HG03139 (cell line): ENCODE results near the gene PRKCD.

ENCODE experiments used
- ATAC-seq: cut with Tn5 transposase; IDR thresholded peaks from one replicate; pipeline ENCODE4 v1.9.1; 2021; ENCODE audit not compliant: unreplicated experiment

PRKCD gene

DNA sequence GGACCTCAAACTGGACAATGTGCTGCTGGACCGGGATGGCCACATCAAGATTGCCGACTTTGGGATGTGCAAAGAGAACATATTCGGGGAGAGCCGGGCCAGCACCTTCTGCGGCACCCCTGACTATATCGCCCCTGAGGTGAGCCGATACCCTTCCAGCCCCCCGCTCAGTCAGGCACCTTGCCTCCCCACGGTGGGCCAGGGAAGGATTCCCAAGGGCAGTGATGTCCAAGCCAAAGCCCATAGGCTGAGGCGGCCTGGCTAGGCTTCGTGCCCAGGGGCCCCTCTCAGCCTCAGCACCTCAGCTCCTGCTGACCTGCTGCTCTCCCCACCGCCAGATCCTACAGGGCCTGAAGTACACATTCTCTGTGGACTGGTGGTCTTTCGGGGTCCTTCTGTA is 27.7 kb downstream of the PRKCD start:
- no peak for ATAC-seq

GRCh38 chr3:53189276-53189675 is 28.3 kb downstream of the PRKCD start:
- no peak for ATAC-seq

DNA sequence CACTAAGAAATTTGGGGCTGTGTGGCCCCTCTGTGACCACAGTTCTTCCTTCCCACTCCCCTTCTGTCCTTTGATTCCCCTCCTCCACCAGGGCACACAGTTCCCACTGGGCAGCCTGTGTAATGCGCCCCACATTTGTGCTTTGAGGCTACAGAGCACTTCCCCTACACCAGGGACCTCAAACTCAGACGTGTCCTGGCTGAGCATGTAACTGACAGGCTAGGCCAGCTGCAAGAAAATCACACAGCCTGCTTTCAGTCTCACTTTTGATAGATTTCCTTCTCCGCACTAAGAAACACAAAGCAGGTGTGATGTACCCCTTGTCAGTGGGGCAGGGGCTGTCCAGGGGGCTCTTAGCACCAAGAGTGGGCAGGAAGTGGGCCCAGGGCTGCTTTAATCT is 29.6 kb downstream of the PRKCD start:
- no peak for ATAC-seq

- no peak for ATAC-seq
Measured at GRCh38 chr3:53191836-53192480, 30.9 kb downstream of the PRKCD start.

DNA sequence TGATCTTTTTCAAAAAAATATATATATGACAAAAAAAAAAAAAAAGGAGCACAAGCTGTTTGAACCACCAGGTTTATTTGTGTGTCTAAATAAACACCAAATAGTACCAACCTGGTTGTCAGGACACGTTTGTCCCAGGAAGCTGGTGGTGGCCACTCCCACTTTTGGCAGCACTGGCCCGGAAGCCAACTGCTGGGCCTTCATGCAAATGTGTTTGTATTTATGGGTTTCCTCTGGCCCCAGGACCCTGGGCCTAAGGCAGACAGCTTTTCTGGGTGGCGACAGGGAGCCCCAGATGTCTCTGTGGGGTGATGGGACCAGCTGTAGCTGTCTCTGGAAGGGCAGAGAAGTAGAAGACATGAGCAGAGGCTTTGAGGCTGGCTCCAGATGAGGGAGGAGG is 31.6 kb downstream of the PRKCD start:
- no peak for ATAC-seq

DNA sequence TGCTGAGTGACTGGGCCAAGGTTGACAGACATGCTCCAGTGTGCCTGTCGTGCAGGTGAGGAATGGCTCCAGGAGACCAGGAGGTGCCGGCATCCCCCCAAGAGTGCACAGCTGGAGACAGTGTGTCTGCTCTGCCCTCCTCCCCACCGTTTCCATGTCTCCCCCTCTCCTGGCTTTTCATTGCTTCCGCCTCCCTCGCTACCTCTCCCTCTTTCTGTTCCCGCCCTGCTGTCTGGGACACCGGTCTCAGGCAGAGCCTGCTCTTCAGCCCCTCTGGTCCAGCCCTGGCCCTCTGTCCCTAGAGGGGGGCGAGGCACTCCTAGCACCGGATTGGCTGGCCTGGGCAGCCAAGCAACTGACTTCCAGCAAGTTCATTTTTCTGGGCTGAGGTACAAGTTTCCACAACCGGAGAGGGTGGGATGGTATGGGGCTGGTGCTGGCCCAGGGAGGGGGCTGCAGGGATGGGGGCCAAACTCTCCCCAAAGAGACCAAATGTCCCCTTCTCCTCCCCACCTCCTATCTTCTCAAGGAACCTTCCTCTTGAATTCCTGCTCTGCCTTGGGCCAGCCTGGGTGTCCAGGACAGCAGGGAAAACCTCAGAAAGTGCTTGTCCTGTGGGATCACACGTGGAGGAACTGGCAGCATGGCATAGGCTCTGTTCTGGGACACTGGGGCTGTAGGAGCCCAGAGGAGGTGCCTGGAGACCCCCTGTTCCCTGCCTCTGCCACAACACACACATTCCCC is 32.6 kb downstream of the PRKCD start:
- ATAC-seq, result no peak

DNA sequence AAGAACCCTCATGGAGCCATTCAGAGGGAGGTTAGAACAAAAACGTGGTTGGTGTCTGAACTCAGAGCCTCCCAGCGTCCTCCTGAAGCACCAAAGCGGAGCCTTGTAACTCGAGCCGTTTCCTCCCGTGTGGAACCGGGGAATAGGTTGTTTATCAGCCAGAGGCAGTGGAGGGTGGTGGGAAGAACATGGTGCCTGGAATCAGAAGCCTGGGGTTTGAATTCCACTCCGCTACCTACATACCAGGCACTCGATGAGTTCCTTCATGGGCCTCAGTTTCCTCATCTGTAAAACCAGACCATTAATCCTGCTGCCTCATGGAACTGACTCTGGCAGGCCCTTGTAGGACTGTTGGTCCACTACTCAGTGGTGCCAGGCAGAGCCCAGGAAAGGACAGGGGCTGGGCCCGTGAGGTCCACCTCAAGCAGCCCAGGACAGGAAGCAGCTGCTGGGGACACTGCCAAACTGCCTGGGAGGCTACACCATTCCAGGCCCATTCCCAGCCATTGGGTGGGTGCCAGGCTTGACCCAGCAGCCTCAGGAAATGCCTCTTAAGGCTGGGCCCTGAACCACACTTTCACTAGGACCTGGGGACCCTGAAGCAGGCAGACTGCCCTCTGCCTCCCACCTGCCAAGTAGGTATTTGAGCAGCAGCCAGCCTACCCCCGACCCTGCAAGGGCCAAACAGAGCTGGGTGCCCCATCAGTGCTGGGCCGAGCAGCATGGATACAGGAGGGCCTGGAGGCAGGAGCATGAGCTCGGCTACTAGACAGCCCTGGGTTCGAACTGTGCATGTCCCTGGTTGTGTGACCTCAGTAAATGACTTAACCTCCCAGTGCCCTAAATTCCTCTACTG is 33.4 kb downstream of the PRKCD start:
- ATAC-seq, result no peak

- ATAC-seq, result no peak
Measured at GRCh38 chr3:53195066-53195450, 34.0 kb downstream of the PRKCD start.

GRCh38 chr3:53195602-53196574 is 34.9 kb downstream of the PRKCD start:
- ATAC-seq, result no peak

DNA sequence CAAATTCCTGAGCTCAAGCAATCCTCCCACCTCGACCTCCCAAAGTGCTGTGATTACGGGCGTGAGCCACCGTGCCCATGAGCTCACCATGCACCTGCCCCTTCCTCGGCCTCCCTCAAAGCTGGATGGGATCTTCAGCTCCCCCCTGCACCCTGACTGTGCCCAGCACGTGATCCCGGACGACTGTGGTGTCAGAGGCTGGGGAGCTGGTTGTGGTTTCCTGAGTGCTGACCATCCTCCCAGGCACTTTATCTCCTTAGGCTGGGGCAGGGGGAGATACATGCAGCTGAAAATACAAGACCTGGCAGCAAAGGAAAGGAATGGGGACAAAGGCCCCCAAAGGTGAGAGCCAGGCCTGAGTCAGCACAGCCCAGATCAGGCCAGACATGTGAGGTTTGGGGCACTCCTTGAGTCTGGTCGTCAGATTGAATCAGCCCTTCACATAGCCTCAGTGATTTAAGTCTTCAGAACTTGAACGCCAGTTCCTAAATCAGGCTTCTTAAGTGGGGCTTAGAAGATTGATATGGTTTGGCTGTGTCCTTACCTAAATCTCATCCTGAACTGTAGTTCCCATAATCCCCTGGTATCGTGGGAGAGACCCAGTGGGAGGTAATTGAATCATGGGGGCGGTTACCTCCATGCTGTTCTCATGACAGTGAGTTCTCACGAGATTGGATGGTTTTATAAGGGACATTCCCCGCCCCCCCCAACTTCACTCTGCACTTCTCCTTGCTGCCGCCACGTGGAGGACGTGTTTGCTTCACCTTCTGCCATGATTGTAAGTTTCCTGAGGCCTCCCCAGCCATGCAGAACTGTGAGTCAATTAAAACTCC is 35.8 kb downstream of the PRKCD start:
- no peak for ATAC-seq

DNA sequence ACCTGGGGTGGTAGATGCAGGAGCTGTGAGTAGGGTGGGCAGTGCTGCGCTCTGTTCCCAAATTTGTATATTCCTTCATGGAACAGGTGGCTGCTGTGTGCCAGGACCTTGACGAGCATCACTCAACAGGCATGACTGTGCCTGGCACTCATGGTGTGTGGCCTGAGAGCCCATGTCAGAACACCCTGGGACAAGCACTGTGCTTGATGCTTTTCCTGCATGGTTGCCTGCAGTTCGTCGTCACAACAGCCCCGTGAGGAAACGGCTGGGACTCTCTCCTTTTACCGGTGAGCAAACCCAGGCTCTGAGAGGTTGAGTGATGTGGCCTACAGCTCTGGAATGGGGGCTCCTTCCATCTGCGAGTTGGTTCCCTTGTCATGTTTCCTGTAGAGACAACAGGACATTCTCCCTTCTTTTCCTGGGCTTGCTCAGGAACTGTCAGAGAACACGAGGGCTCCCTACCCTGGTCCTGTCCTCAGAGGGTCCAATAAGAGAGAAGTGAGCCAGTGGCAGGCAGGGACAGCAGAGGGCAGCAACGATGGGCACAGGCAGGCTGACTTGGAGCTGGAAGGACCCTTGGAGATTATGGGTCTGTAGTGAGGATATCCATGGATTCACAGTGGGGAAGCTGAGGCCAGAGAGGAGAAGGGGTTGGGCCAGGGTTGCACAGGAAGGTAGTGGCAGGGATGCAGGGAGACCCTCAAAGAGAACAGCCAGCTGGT is 37.4 kb downstream of the PRKCD start:
- ATAC-seq, result no peak

GRCh38 chr3:53198996-53199395 is 38.0 kb downstream of the PRKCD start:
- no peak for ATAC-seq

DNA sequence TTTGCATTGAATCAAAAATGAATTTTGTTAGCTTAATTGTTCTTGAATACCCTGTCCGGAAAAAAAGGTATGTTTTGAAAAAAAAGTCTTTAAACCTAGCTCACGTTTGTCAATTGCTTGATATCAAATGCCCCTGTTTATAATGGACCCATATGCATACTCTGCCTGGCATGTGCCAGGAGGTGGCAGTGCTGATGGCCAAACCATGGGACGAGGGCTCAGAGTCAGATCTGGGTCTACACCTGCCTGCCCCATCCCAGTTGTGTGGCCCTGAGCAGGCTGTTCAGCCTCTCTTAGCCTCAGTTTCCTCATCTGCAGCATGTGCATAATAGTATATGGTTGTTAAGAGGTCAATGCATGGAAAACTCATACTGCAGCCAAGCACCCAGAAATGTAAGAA is 38.8 kb downstream of the PRKCD start:
- ATAC-seq, result no peak

DNA sequence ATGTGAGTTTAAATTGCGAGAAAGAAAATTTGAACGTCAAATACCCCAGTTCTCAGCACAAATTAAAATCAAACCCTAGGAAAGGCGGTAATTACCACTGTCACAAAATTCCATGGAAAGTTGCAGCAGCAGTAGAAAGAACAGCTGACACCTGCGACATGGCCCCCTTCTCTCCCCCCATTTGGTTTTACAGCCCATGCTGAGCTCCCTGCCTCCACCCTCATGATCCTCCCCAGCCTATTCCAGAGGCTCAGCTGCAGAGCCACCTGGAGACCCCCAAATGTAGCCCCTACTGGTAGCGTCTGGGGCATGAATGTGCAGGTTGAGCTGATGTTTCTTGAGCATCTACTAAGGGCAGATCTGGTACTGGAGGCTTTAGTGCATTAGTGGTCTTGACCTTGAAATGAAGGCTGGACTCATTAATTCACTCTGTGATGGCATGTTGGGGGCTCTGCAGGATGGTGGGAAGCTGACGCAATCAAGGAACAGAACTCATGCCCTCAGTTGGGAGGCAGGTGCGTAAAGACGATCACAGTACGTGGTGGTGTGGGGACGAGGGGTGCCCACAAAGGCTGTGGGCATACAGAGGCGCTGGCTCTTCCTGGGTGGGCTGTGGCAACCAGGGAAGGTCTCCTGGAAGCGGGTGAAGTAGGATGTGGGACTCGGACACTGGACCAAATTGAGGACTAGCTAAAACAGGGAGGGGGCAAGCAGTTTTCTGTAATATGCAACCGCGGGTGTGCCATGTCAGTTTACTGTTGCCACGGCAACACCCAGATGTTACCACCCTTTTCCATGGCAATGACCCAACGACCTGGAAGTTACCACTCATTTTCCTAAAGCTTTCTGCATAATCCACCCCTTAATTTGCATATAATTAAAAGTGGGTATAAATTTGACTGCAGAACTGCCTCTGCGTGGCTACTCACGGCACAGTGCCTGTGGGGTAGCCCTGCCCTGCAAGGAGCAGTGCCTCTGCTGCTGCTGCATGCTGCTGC is 39.8 kb downstream of the PRKCD start:
- no peak for ATAC-seq

DNA sequence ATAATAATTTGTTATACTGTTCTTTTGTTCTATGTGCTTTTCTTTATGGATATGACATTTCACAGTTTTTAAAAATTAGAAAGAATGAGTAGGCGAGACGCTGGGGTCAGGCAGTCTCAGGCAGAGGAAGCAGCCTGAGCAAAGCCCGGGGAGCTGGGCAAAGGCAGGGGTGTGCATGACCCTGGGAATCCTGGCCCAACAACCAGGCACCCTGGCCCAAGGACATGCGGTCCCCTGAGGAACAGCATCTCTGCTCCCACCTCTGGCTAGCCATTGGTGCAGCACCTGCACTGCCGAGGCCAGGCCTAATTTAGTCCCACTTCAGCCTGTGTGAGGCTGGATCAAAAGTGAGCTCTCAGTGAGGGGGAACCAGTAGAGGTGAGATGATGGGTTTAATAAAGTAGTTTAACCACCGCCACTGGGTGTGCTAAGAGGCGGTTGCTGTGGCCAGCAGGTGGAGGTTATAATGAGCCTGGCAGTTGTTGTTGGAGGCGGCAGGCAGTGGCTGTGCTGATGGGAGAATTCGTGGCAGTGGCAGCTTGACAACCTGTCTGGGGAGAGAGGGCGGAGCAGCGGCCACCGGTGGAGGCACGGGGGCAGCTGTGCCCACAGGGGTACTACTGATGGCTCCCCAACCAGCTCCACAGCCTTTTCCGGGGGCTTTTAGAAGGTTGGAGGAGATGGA is 41.5 kb downstream of the PRKCD start:
- ATAC-seq, result no peak

- no peak for ATAC-seq
Measured at GRCh38 chr3:53211706-53212702, 51.0 kb downstream of the PRKCD start.
